Smooth muscle cell (in vitro differentiated cells): ENCODE results near the gene EIF4E. TPM values are rescaled to one million over a fixed set of nuclear protein-coding genes. Genes with fewer than 3 reads are reported as not detected.
"Not testable (repeated sequence)": the region's sequence is repeated elsewhere in the genome, so short reads cannot be mapped to it uniquely, and the experiment has no call there.

Source experiments
- DNase-seq: peaks from one replicate; lab custom pipeline; 2025; ENCODE audit not compliant: unreplicated experiment; lab: John Stamatoyannopoulos, UW
- H2AFZ ChIP-seq: fragments of 200-600 bp; sonication (generic); 2 replicates; pipeline ENCODE4 v1.6.0; 2016; ENCODE audit warnings: antibody characterized with exemption, low read depth, mild to moderate bottlenecking
- H3F3A ChIP-seq: fragments of 200-600 bp; sonication (generic); 2 replicates; pipeline ENCODE4 v1.6.0; 2017; ENCODE audit warnings: antibody characterized with exemption, low read depth
- H3K27ac ChIP-seq: fragments of 200-600 bp; sonication (generic); 2 replicates; pipeline ENCODE4 v1.5.1; 2016; ENCODE audit warnings: low read depth, mild to moderate bottlenecking
- H3K27me3 ChIP-seq: fragments of 200-600 bp; sonication (generic); 2 replicates; pipeline ENCODE4 v1.6.1; 2016; ENCODE audit warnings: low read depth, mild to moderate bottlenecking
- H3K36me3 ChIP-seq: fragments of 200-600 bp; sonication (generic); 2 replicates; pipeline ENCODE4 v1.5.1; 2016; ENCODE audit warnings: low read depth
- H3K4me1 ChIP-seq: fragments of 200-600 bp; sonication (generic); 2 replicates; pipeline ENCODE4 v1.5.1; 2016; ENCODE audit warnings: low read depth
- H3K4me2 ChIP-seq: fragments of 200-600 bp; sonication (generic); 2 replicates; pipeline ENCODE4 v1.6.0; 2016; ENCODE audit warnings: mild to moderate bottlenecking
- H3K4me3 ChIP-seq: fragments of 200-600 bp; sonication (generic); 2 replicates; pipeline ENCODE4 v1.5.1; 2016; ENCODE audit warnings: mild to moderate bottlenecking
- H3K79me2 ChIP-seq: fragments of 200-600 bp; sonication (generic); 2 replicates; pipeline ENCODE4 v1.6.0; 2016; ENCODE audit warnings: low read depth, mild to moderate bottlenecking
- H3K9ac ChIP-seq: fragments of 200-600 bp; sonication (generic); 2 replicates; pipeline ENCODE4 v1.6.0; 2016; ENCODE audit warnings: low read depth
- H3K9me3 ChIP-seq: fragments of 200-600 bp; sonication (generic); replicated peaks from 2 replicates; pipeline ENCODE4 v1.5.1; 2016; ENCODE audit warnings: low read depth
- H4K20me1 ChIP-seq: fragments of 200-600 bp; sonication (generic); 2 replicates; pipeline ENCODE4 v1.6.0; 2016; ENCODE audit warnings: low read depth
- WGBS: methylation state at CpG from one replicate; pipeline ENCODE4 v1.1.7; 2016; ENCODE audit warnings: low lambda C conversion rate; 5-methylcytosine and 5-hydroxymethylcytosine counted together
- polyA plus RNA-seq: library from polyadenylated mRNA; unstranded; fragments of >200 nt; fragmentation: Nextera tagmentation; extraction: Ambion mirVana; gene quantifications from 2 replicates; pipeline ENCODE4 v1.2.1, GENCODE V29; 2016
- small RNA-seq: library from RNA; depleted of rRNA; stranded (forward); fragments of <200 nt; gene quantifications from one replicate; pipeline ENCODE3, GENCODE V24; 2014
- total RNA-seq: library from RNA; depleted of rRNA; stranded (reverse); fragments of >200 nt; gene quantifications from 2 replicates; pipeline ENCODE4 v1.2.3, GENCODE V29; 2014
- TF ChIP-seq, protein P1 (sequence below): fragments of 200-600 bp; sonication (generic); IDR thresholded peaks from 2 replicates; pipeline ENCODE4 v1.5.1; 2017; ENCODE audit warnings: borderline replicate concordance, mild to moderate bottlenecking, antibody characterized with exemption; ENCODE audit not compliant: insufficient read depth, poor library complexity, severe bottlenecking

The EIF4E gene
- total and polyA plus RNA-seq, 2 experiments from 2014 or later = 113 to 135 TPM

DNA sequence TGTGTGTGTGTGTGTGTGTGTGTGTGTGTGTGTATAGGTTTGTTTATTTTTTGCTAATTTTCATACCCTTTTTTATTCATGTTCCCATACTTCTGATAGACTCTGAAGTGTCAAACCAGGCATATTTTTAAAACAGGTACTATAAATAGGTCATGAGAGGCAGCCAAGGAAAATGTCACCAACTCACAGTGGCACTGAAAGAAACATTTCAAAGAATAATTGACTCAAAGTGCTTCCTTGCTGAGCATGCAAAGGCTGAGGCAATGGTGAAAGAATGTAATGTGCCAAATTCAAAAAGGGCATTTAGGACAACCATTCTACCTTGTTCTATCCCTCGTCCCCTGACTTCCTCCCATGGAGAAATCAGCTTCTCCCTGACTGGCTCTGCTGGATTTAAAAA is 95.5 kb downstream of the EIF4E start:
- TF ChIP-seq, protein P1, sequence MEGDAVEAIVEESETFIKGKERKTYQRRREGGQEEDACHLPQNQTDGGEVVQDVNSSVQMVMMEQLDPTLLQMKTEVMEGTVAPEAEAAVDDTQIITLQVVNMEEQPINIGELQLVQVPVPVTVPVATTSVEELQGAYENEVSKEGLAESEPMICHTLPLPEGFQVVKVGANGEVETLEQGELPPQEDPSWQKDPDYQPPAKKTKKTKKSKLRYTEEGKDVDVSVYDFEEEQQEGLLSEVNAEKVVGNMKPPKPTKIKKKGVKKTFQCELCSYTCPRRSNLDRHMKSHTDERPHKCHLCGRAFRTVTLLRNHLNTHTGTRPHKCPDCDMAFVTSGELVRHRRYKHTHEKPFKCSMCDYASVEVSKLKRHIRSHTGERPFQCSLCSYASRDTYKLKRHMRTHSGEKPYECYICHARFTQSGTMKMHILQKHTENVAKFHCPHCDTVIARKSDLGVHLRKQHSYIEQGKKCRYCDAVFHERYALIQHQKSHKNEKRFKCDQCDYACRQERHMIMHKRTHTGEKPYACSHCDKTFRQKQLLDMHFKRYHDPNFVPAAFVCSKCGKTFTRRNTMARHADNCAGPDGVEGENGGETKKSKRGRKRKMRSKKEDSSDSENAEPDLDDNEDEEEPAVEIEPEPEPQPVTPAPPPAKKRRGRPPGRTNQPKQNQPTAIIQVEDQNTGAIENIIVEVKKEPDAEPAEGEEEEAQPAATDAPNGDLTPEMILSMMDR = no peak
- Histone ChIP-seq H3F3A (no peaks in the 10 kb centered on the region), H3K4me1 (no peaks in the 10 kb centered on the region), H3K27ac (no peak overlapping the region), H3K9ac (no peak overlapping the region), H3K4me2 (no peak overlapping the region), H3K4me3 (no peak overlapping the region), H2AFZ (no peak overlapping the region), H3K9me3 (no peaks in the 10 kb centered on the region), H3K27me3 (no peaks in the 10 kb centered on the region), H3K79me2 (no peaks in the 10 kb centered on the region), H3K36me3 (no peaks in the 10 kb centered on the region), H4K20me1 (no peaks in the 10 kb centered on the region)
- WGBS = 88% methylated on average over 1 of the region's 1 CpG
- no peak for DNase-seq

DNA sequence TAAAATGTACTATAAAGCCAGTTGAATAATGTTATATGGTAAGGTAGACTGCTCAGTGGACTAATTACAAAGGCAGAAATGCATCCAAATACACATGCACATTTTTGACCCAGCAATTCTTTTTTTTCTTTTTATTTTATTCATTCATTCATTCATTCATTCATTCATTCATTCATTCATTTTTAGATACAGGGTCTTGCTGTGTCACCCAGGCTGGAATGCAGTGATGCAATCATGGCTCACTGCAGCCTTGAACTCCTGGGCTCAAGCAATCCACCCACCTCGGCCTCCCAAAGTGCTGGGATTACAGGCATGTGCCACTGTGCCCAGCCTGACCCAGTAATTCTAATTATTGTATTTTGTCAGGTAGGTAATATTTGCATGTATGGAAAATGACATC is 97.9 kb downstream of the EIF4E start:
- not testable (repeated sequence) for DNase-seq, H3K9me3 ChIP-seq, H4K20me1 ChIP-seq, H3K27me3 ChIP-seq, H3K4me3 ChIP-seq, H3K4me2 ChIP-seq, H3F3A ChIP-seq, H2AFZ ChIP-seq, H3K9ac ChIP-seq, H3K36me3 ChIP-seq, H3K79me2 ChIP-seq, H3K27ac ChIP-seq, H3K4me1 ChIP-seq
- WGBS = 88% methylated on average over 1 of the region's 1 CpG

Small RNA genes within 50 kb of the gene (small RNA-seq; reads per million reads assigned to genes)
- gene RNU7-149P = not detected
- 0.08 reads per million for gene TBCAP3

Other genes starting within 250 kb of the EIF4E start
- gene METAP1, start 66.6 kb upstream of the EIF4E start, total RNA-seq = 57.9 and 73.3 TPM in 2 replicates
- 19.1 and 33.0 TPM in 2 replicates for gene METAP1, start 66.6 kb upstream of the EIF4E start, polyA plus RNA-seq
- gene ADH5, start 159.7 kb upstream of the EIF4E start, total RNA-seq = 128 and 132 TPM in 2 replicates
- 137 and 150 TPM in 2 replicates for gene ADH5, start 159.7 kb upstream of the EIF4E start, polyA plus RNA-seq
- gene ADH4, start 215.2 kb upstream of the EIF4E start, total RNA-seq = not detected in 2 replicates
- not detected in 2 replicates for gene ADH4, start 215.2 kb upstream of the EIF4E start, polyA plus RNA-seq